Endothelial cell of umbilical vein (primary cell): ENCODE data around the gene TBCD.

Experiments used
- CTCF ChIP-seq, 2 donors: IDR thresholded peaks; 1 replicate in 1 of 2; 2 replicates in 1 of 2; pipeline ENCODE4 v1.5.1; 2011; ENCODE audit warnings: low read length in 2 of 2, mild to moderate bottlenecking in 2 of 2, moderate library complexity in 2 of 2, control low read depth in 1 of 2, inconsistent platforms in 1 of 2, low read depth in 1 of 2; ENCODE audit not compliant: insufficient read depth in 1 of 2; ENCODE audit errors: extremely low read depth in 1 of 2
- MAX ChIP-seq: IDR thresholded peaks from 2 replicates; pipeline ENCODE4 v1.6.1; 2011; ENCODE audit not compliant: insufficient read depth, insufficient read length
- POLR2AphosphoS5 ChIP-seq: IDR thresholded peaks from 2 replicates; pipeline ENCODE4 v1.6.1; 2012; ENCODE audit warnings: low read depth, mild to moderate bottlenecking, control low read depth, low read length, moderate library complexity; ENCODE audit not compliant: insufficient read depth

DNA sequence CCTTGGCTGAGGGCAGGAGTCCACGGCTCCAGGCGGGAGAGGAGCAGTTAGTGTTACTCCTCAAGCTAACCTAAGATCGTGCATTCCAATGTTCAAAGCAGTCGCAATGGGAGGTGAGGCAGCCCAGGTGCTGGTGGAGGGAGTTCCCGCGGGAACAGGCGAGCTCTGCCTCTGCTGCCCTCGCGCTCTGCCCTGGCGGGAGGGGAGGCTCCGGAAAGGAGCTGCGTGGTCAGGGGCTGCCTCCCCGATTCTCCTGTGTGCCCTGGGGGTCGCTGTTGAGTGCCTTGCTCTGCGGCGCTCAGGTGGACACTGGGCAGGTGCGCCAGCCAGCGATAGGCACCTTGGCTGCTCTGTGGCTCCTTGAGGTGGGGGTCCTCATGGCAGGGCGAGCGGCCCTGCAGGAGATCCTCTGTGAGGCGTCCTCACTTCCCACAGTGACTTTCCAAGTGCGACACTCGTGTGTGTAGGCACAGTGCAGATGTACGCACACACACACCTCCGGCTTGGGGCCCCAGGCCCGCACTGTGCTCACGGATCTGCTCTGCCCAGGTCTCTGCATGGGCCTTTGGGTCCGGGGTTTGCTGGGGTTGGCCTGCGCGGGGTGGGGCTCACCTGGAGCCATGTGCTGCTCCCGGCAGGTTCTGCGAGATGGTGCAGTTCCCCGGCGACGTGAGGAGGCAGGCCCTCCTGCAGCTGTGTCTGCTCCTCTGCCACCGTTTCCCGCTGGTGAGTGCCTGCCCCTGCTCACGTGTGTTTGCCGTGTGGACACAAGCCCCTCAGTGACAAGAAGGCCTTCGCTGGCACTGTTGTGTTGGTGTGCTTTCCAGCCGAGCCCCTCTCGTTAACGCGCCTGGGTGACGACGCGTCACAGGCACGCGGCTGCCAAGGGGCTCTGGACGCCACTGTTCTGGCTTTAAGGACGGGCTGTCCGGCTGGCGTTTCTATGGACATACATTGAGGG lies 185.8 kb downstream of the TBCD start:
- TF ChIP-seq MAX (no peak), CTCF (IDR thresholded peaks at IDR 0.05; ENCODE audit: extremely low read depth in 1 of 2, insufficient read depth in 1 of 2, low read depth in 1 of 2, low read length in 2 of 2) (no peak), POLR2AphosphoS5 (no peak)
